HCT116 (cell line): ENCODE measurements around the gene SPRR4. TPM values are rescaled to one million over a fixed set of nuclear protein-coding genes. Genes with fewer than 3 reads are reported as not detected.

Source experiments
- ATAC-seq: fragments of 200-7000 bp; cut with Tn5 transposase; 2 replicates; pipeline ENCODE4 v1.9.1; 2020; ENCODE audit warnings: mild to moderate bottlenecking, moderate library complexity
- BruUV-seq: library from RNA; stranded (reverse); fragments of 400-500 nt; replicated peaks from 2 replicates; lab custom pipeline; 2021; lab: Mats Ljungman, UMichigan
- CTCF ChIA-PET: fragments of 300-600 bp; sonication (Branson Sonifier 250); formaldehyde crosslinking; loops from one replicate; lab custom pipeline; 2021; ENCODE audit warnings: antibody characterized with exemption; lab: Charles Lee
- POLR2A ChIA-PET: fragments of 300-600, 350-600 bp; sonication (Branson Sonifier 250); formaldehyde crosslinking; loops from one replicate; lab custom pipeline; 2021; ENCODE audit warnings: antibody characterized with exemption; lab: Charles Lee
- RAD21 ChIA-PET, 2 experiments: fragments of 300-600 bp; sonication (Branson Sonifier 250); formaldehyde crosslinking; loops; one replicate each; lab custom pipeline; 2023; ENCODE audit warnings: low total read pairs in 2 of 2; ENCODE audit not compliant: uncharacterized antibody in 2 of 2, unreplicated experiment in 2 of 2, low non-redundant PET in 1 of 2; lab: Charles Lee
- DNase-seq: peaks from one replicate; pipeline ENCODE4 v3.0.0-alpha.2; 2010; ENCODE audit warnings: low read depth, low spot score
- H2AFZ ChIP-seq: fragments of 200-600 bp; shearing (Covaris generic), sonication (generic); 2 replicates; pipeline ENCODE4 v1.6.1; 2017; ENCODE audit warnings: low read depth, mixed run types, mixed read lengths, antibody characterized with exemption, low read length; ENCODE audit not compliant: poor library complexity, severe bottlenecking
- H3K27ac ChIP-seq: 2 replicates; pipeline ENCODE4 v1.5.1; 2012; ENCODE audit warnings: low read depth, low read length
- H3K27me3 ChIP-seq: fragments of 200-600 bp; sonication (generic); 2 replicates; pipeline ENCODE4 v1.6.1; 2016; ENCODE audit warnings: mixed run types, low read length, mixed read lengths; ENCODE audit not compliant: insufficient read depth
- H3K36me3 ChIP-seq, 2 experiments: fragments of 200-500 bp in 1 of 2; fragments of 200-600 bp in 1 of 2; sonication (Bioruptor generic) in 1 of 2; sonication (generic) in 1 of 2; 2 replicates each; pipeline versions ENCODE4 v1.5.1 to v1.6.1; 2014 to 2016; ENCODE audit warnings: low read length in 2 of 2, inconsistent platforms in 1 of 2, mixed read lengths in 1 of 2, mixed run types in 1 of 2; ENCODE audit not compliant: insufficient read depth in 2 of 2, control insufficient read depth in 1 of 2
- H3K4me1 ChIP-seq, 2 experiments: fragments of 200-600 bp in 1 of 2; sonication (generic) in 1 of 2; 2 replicates each; pipeline versions ENCODE4 v1.5.1 to v1.6.1; 2012 to 2017; ENCODE audit warnings: low read length in 2 of 2, inconsistent platforms in 1 of 2, mild to moderate bottlenecking in 1 of 2, mixed read lengths in 1 of 2, mixed run types in 1 of 2, moderate library complexity in 1 of 2; ENCODE audit not compliant: insufficient read depth in 2 of 2, control insufficient read depth in 1 of 2
- H3K4me2 ChIP-seq: fragments of 200-600 bp; sonication (generic); 2 replicates; pipeline ENCODE4 v1.6.1; 2017; ENCODE audit warnings: mixed run types, low read length, mixed read lengths
- H3K4me3 ChIP-seq, 2 experiments: fragments of 200-600 bp in 1 of 2; sonication (generic) in 1 of 2; replicated peaks in 1 of 2; 2 replicates each; pipeline ENCODE4 v1.5.1; 2011 to 2016; ENCODE audit warnings: low read length in 2 of 2, control low read depth in 1 of 2, low read depth in 1 of 2, mild to moderate bottlenecking in 1 of 2, mixed read lengths in 1 of 2, mixed run types in 1 of 2
- H3K79me2 ChIP-seq: fragments of 200-600 bp; sonication (generic); 2 replicates; pipeline ENCODE4 v1.6.1; 2017; ENCODE audit warnings: mild to moderate bottlenecking, mixed run types, low read length, moderate library complexity, mixed read lengths; ENCODE audit not compliant: insufficient read depth
- H3K9ac ChIP-seq: fragments of 200-600 bp; sonication (generic); 2 replicates; pipeline ENCODE4 v1.6.1; 2016; ENCODE audit warnings: low read length, mixed read lengths
- H3K9me2 ChIP-seq: fragments of 200-600 bp; sonication (generic), shearing (Covaris generic); 2 replicates; pipeline ENCODE4 v1.6.1; 2017; ENCODE audit warnings: mixed run types, mild to moderate bottlenecking, moderate library complexity; ENCODE audit not compliant: insufficient read depth
- H3K9me3 ChIP-seq, 2 experiments: fragments of 200-500 bp in 1 of 2; fragments of 200-600 bp in 1 of 2; sonication (Bioruptor generic) in 1 of 2; sonication (generic) in 1 of 2; 2 replicates each; pipeline ENCODE4 v1.6.1; 2014 to 2017; ENCODE audit warnings: low read length in 2 of 2, mixed read lengths in 2 of 2, inconsistent platforms in 1 of 2, low read depth in 1 of 2, mild to moderate bottlenecking in 1 of 2, mixed run types in 1 of 2, moderate library complexity in 1 of 2; ENCODE audit not compliant: control insufficient read depth in 1 of 2, insufficient read depth in 1 of 2
- H4K20me1 ChIP-seq: fragments of 200-600 bp; sonication (generic), shearing (Covaris generic); 2 replicates; pipeline ENCODE4 v1.6.1; 2017; ENCODE audit warnings: mixed run types, mild to moderate bottlenecking, moderate library complexity; ENCODE audit not compliant: insufficient read depth
- EZH2phosphoT487 ChIP-seq: fragments of 200-600 bp; IDR thresholded peaks from 2 replicates; pipeline ENCODE4 v1.6.1; 2018; ENCODE audit warnings: antibody characterized with exemption, borderline replicate concordance
- RAD21 ChIP-seq: IDR thresholded peaks from 2 replicates; pipeline ENCODE4 v1.6.1; 2012; ENCODE audit warnings: low read depth, mild to moderate bottlenecking
- SIN3A ChIP-seq: IDR thresholded peaks from 2 replicates; pipeline ENCODE4 v1.6.1; 2012; ENCODE audit warnings: low read depth
- TCF7L2 ChIP-seq: IDR thresholded peaks from 2 replicates; pipeline ENCODE4 v1.7.0; 2011; ENCODE audit warnings: borderline replicate concordance, inconsistent platforms; ENCODE audit not compliant: insufficient read depth, insufficient read length; ENCODE audit errors: extremely low read depth
- ZFX ChIP-seq: fragments of 450-650 bp; IDR thresholded peaks from 2 replicates; pipeline ENCODE4 v1.6.1; 2017
- ZNF274 ChIP-seq: fragments of 200-500 bp; sonication (Bioruptor generic); IDR thresholded peaks from 2 replicates; pipeline ENCODE4 v1.6.1; 2014; ENCODE audit warnings: mild to moderate bottlenecking, low read depth, low read length, inconsistent platforms
- intact Hi-C: fragments of 100-400 bp; cut with micrococcal nuclease; formaldehyde crosslinking; loops from 2 replicates; pipeline ENCODE4 v1.10.0; 2022
- total RNA-seq: library from RNA; stranded (reverse); gene quantifications from one replicate; pipeline ENCODE4 v1.2.1, GENCODE V29; 2021; ENCODE audit not compliant: unreplicated experiment
- TF ChIP-seq, protein P1 (sequence below): IDR thresholded peaks from 2 replicates; pipeline ENCODE4 v1.6.1; 2012
- TF ChIP-seq, protein P2 (sequence below): IDR thresholded peaks from 2 replicates; pipeline ENCODE4 v1.6.1; 2012

SPRR4 gene
- total RNA-seq, 1 experiment from 2014 or later = not detected

DNA sequence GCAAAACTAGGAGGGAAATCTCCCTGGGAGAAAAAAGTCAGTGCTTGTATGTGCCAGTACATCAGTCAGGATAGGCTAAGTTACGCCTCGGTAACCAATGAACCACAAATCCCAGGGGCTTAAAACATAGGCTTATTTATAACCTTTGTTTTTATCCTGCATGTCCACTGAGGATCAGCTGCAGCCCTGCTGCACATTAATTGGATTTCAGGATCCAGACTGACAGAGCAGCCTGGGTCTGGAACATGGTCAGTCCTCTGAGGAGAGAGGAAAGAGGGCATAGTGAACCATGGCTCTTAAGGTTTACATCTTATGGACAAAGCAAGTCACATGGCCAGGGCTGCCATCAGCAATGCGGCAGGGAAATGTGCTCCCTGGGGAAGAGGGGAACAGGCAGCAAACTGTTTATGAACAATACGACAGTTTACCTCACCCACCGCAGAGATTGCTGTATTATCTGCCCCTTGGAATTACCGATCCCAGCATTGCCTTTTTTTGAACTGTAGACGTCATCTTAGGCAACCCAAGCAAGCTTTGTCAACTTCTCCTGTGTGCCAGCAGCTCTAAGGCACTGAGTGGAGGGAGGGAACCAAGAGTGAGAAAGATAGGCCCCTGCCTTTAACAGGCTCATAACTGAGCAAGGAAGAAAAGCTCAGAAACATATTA lies 9.1 kb upstream of the SPRR4 start:
- RAD21 ChIA-PET = no interaction called here
- BruUV-seq = no TSS peak
- H3K27me3 ChIP-seq = peaks cover 12% of the 10 kb centered on the region
- H3K36me3 ChIP-seq = no peaks in the 10 kb centered on the region
- H2AFZ ChIP-seq = no peak overlapping the region
- no peaks in the 10 kb centered on the region for H3K4me1 ChIP-seq
- no peak overlapping the region for H3K27ac ChIP-seq
- H3K4me3 ChIP-seq = no peak overlapping the region
- DNase-seq = no peak
- no peak for TF ChIP-seq TCF7L2
- TF ChIP-seq ZNF274 = no peak
- TF ChIP-seq, all 23 proteins: peak for 0
- CTCF ChIA-PET = interaction anchor here (1.1 to 4.2 kb wide), 2 partner anchors 229 to 232 kb away, joined by 5 to 34 read pairs; no protein-coding TSS in a partner anchor
- no peaks in the 10 kb centered on the region for H3K9me3 ChIP-seq
- no peak for ATAC-seq
- intact Hi-C loops = no loop called here
- H3K79me2 ChIP-seq = no peaks in the 10 kb centered on the region
- no peaks in the 10 kb centered on the region for H3K9me2 ChIP-seq
- no peaks in the 10 kb centered on the region; the same call in 1 of the 2 replicates for H4K20me1 ChIP-seq
- no peak overlapping the region for H3K4me2 ChIP-seq
- H3K9ac ChIP-seq = no peak overlapping the region
- POLR2A ChIA-PET = no interaction called here

DNA sequence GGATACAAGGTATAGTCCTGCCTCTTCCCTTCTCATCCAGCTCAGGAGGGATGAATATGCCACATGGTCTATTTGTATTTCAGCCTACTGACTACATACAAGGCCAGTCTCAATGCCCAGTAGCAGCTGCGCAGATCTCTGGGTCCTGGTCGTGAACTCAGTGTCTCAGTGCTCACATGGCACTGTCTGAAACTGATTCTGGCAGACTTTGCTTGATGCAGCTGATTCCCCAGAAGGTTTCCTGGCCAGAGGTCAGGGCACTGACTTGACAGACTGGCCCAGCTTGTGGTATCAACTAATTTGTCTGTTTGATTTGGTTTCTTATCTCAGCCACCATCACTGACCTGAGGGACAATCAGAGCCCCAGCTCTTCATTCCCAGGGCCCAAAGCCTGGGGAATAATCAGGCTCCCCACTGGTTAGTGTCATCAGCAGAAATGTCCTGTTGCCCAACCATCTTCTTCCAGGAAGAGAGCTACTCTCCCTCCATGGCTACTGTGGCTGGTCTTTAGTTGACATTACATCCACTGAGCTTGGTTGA lies 7.5 kb upstream of the SPRR4 start:
- no TSS peak for BruUV-seq
- TF ChIP-seq SIN3A (no peak), EZH2phosphoT487 (no peak), RAD21 (no peak), ZFX (no peak)
- TF ChIP-seq, protein P1, sequence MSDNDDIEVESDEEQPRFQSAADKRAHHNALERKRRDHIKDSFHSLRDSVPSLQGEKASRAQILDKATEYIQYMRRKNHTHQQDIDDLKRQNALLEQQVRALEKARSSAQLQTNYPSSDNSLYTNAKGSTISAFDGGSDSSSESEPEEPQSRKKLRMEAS = no peak
- TF ChIP-seq, protein P2, sequence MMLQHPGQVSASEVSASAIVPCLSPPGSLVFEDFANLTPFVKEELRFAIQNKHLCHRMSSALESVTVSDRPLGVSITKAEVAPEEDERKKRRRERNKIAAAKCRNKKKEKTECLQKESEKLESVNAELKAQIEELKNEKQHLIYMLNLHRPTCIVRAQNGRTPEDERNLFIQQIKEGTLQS = no peak
- Histone ChIP-seq H4K20me1 (no peaks in the 10 kb centered on the region; the same call in 1 of the 2 replicates), H3K4me3 (no peak overlapping the region), H2AFZ (no peak overlapping the region), H3K79me2 (no peaks in the 10 kb centered on the region), H3K27ac (no peak overlapping the region), H3K9me2 (no peaks in the 10 kb centered on the region), H3K9ac (no peak overlapping the region), H3K4me1 (no peaks in the 10 kb centered on the region), H3K9me3 (no peaks in the 10 kb centered on the region), H3K36me3 (no peaks in the 10 kb centered on the region), H3K27me3 (peaks cover 23% of the 10 kb centered on the region), H3K4me2 (no peak overlapping the region)
- ChIA-PET CTCF (no interaction called here), POLR2A (no interaction called here), RAD21 (no interaction called here)
- ATAC-seq (no peak), DNase-seq (no peak)
- intact Hi-C loops = no loop called here
